H4 (cell line): Measurements from ENCODE around the gene E2F2. TPM values are rescaled to one million over a fixed set of nuclear protein-coding genes. Genes with fewer than 3 reads are reported as not detected.

Experiments
- DNase-seq: peaks from one replicate; pipeline ENCODE4 v3.0.0-alpha.2; 2015; ENCODE audit warnings: low spot score
- total RNA-seq: library from RNA; depleted of rRNA; stranded (reverse); fragments of >200 nt; shearing (Covaris generic); gene quantifications from 2 replicates; pipeline ENCODE4 v1.2.3, GENCODE V29; 2014; rRNA removed

The E2F2 gene
- total RNA-seq, 1 experiment from 2014 or later: 5.2 TPM

DNA sequence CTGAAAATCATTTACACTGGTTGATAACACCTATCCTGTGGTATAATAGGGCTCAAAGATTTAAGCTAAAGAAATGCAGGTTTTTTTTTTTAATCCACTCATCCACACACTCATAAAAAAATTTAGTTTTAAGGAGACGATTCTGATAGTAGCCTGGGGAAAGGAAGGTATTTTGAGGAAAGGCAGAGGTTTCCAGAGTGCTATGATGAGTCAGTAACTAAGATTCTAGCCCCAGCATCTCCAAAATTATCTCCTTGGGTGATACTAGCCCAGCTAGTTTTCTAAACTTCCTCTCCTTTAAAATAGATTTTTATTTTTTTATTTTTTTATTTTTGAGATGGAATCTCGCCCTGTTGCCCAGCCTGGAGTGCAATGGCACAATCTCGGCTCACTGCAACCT, 67.7 kb downstream of the E2F2 start:
- DNase-seq: no peak

DNA sequence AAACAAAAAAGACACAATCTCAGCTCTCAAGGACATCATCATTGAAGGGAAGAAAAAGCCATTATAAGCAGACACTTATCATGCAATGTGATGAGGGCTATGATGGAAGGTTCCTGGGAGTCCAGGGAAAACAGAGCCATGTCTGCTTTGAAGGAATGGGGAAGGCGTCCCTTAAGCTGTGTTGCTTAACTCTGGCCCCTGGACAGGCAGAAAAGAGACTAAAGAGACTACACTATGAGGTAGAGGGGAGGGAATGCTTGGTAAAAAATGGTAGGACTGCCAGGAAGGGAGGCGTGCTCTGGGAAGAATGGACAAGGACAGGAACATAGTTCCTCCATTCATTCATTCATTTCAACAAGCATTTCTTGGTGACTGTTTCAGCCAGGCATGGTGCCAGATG, 68.3 kb downstream of the E2F2 start:
- no peak for DNase-seq

DNA sequence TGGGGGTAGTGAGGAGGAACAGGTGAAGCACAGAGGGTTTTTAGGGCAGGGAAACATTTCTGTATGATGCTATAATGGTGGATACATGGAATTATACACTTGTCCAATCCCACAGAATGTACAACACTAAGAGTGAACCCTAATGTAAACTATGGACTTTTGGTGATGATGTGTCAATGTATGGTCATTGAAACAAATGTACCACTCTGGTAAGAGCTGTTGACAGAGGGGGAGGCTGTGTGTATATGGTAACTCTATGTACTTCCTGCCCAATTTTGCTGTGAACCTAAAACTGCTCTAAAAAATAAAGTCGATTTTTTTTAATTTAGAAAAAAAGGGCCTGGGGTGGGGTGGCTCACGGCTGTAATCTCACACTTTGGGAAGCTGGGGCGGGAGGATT, 70.0 kb downstream of the E2F2 start:
- no peak for DNase-seq

DNA sequence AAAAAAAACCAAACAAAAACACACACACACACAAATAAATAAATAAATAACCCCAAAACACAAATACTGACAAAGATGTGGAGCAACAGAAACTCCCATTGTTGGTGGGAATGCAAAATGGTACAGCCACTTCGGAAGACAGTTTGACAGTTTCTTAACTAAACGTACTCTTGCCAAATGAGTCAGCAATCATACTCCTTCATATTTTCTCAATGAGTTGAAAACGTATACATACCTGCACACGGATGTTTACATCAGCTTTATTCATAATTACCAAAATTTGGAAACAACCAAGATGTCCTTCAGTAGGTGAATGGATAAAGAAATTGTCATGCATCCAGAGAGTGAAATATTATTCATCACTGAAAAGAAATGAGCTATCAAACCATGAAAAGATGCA, 70.5 kb downstream of the E2F2 start:
- DNase-seq: no peak

DNA sequence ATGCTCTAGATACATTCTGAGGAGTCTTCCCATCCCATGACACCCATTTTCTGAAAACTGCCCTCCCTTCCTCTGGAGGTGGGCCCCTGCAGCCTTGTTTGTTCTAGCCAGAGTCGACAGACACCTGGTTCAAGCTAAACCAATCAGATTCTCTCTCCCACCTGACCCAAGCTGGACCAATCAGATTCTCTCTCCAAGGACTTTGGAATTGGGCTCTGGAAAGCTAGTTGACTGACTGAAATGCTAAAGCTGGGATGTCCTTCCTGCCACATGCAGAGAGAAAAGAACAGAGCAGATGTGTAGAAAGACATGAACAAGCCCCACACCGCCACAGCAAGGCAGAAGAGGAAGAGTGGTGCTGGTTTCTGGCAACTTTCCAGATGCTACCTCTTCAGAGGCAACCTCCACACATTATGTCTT, 71.7 kb downstream of the E2F2 start:
- no peak for DNase-seq

Other genes with a start within 250 kb of the E2F2 start
- gene HNRNPR, start 186.9 kb downstream of the E2F2 start, total RNA-seq: 165 and 180 TPM in 2 replicates
- gene ZNF436, start 161.4 kb downstream of the E2F2 start, total RNA-seq: 18.0 and 20.8 TPM in 2 replicates
- gene TCEA3, start 106.5 kb downstream of the E2F2 start, total RNA-seq: 0.72 and 0.76 TPM in 2 replicates
- gene ASAP3, start 47.1 kb downstream of the E2F2 start, total RNA-seq: 18.4 and 36.3 TPM in 2 replicates
- 543 and 586 TPM in 2 replicates for gene ID3, start 28.3 kb upstream of the E2F2 start, total RNA-seq
- 1,241 and 1,313 TPM in 2 replicates for gene RPL11, start 160.6 kb upstream of the E2F2 start, total RNA-seq
- 38.3 and 48.1 TPM in 2 replicates for gene ELOA, start 212.2 kb upstream of the E2F2 start, total RNA-seq
- 46.5 and 51.4 TPM in 2 replicates for gene PITHD1, start 247.2 kb upstream of the E2F2 start, total RNA-seq